Mucosa of stomach (tissue), 1 donor: ENCODE data around the gene RHOJ.
"Not testable (repeated sequence)": the region's sequence is repeated elsewhere in the genome, so short reads cannot be mapped to it uniquely, and the experiment has no call there.

ENCODE experiments used
- H3K27me3 ChIP-seq: one replicate; pipeline ENCODE4 v1.7.0; 2013; ENCODE audit warnings: mild to moderate bottlenecking, low read length; ENCODE audit not compliant: control insufficient read depth, insufficient read depth
- H3K36me3 ChIP-seq: one replicate; pipeline ENCODE4 v1.7.0; 2013; ENCODE audit warnings: low read length; ENCODE audit not compliant: control insufficient read depth, insufficient read depth
- H3K4me1 ChIP-seq: one replicate; pipeline ENCODE4 v1.7.0; 2013; ENCODE audit warnings: mild to moderate bottlenecking, low read length; ENCODE audit not compliant: control insufficient read depth, insufficient read depth
- H3K4me3 ChIP-seq: one replicate; pipeline ENCODE4 v1.7.0; 2013; ENCODE audit warnings: low read length
- H3K9ac ChIP-seq: one replicate; pipeline ENCODE4 v1.7.0; 2013; ENCODE audit warnings: mild to moderate bottlenecking, low read length, moderate library complexity
- H3K9me3 ChIP-seq: one replicate; pipeline ENCODE4 v1.7.0; 2013; ENCODE audit warnings: mild to moderate bottlenecking, low read length, moderate library complexity; ENCODE audit not compliant: control insufficient read depth
- donor health status: Pancreatic carcinoma.

The RHOJ gene

DNA sequence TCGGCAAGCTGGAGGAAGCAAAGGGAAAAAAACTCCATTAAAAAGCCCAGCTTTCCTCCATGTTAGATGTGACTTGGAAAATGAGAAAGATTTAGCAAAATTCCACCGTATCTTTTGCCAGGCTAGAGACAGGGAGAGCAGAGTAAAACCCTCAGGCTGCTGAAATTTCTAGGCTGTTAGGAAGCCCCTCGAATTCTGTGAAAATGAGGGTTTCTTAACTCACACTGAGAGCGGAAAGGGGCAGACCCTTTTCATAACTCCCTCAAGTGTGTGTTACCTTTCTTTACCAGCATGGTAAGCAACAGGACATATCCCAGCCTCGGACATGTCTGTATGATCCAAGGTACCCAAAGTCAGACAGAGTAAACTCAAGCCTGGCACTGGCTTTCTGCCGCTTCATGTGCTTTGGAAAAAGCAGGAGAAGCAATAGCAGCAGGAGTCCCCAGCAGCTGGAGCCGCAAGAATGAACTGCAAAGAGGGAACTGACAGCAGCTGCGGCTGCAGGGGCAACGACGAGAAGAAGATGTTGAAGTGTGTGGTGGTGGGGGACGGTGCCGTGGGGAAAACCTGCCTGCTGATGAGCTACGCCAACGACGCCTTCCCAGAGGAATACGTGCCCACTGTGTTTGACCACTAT lies at the start of gene RHOJ:
Gene RHOJ (plus strand): TSS at position 37 of the 637 bp plus-strand sequence. CDS start 427 bp downstream, at position 464.
- Histone ChIP-seq H3K36me3 (no peaks in the 10 kb centered on the region), H3K4me1 (no peaks in the 10 kb centered on the region), H3K9me3 (no peaks in the 10 kb centered on the region), H3K9ac (peak within 1 kb of the TSS; percentile 64), H3K27me3 (no peaks in the 10 kb centered on the region), H3K4me3 (no peak within 1 kb of the TSS)

- H3K4me3 ChIP-seq: no peak overlapping the region
- H3K9me3 ChIP-seq: no peaks in the 10 kb centered on the region
- H3K27me3 ChIP-seq: no peaks in the 10 kb centered on the region
- no peak overlapping the region for H3K9ac ChIP-seq
- no peaks in the 10 kb centered on the region for H3K4me1 ChIP-seq
- no peaks in the 10 kb centered on the region for H3K36me3 ChIP-seq
Observed at GRCh38 chr14:63155511-63156185, 48.6 kb upstream of the RHOJ start.

- Histone ChIP-seq H3K36me3 (no peaks in the 10 kb centered on the region), H3K9ac (no peak overlapping the region), H3K4me1 (no peaks in the 10 kb centered on the region), H3K9me3 (no peaks in the 10 kb centered on the region), H3K27me3 (no peaks in the 10 kb centered on the region), H3K4me3 (no peak overlapping the region)
Observed at GRCh38 chr14:63157195-63157594, 47.0 kb upstream of the RHOJ start.

DNA sequence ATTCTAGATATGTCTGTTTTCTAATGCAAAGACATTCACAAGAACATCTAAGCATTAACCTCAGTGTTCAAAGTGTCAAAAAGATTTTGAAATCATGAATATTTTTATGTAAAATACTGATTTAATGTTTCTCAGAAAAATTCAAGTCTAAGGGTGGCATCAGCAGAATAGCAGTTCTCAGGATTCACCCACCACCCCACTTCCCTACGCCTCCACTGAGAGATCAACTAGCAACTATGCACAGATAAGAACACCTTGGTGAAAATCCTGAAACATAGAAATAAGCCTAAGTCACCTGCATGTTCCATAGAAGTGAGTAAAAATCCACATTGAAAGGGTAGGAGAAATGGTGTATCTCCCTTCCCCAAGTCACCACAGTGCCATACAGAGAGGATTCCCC lies 40.9 kb upstream of the RHOJ start:
- Histone ChIP-seq H3K9me3 (peaks cover 6% of the 10 kb centered on the region), H3K9ac (no peak overlapping the region), H3K4me1 (no peaks in the 10 kb centered on the region)

DNA sequence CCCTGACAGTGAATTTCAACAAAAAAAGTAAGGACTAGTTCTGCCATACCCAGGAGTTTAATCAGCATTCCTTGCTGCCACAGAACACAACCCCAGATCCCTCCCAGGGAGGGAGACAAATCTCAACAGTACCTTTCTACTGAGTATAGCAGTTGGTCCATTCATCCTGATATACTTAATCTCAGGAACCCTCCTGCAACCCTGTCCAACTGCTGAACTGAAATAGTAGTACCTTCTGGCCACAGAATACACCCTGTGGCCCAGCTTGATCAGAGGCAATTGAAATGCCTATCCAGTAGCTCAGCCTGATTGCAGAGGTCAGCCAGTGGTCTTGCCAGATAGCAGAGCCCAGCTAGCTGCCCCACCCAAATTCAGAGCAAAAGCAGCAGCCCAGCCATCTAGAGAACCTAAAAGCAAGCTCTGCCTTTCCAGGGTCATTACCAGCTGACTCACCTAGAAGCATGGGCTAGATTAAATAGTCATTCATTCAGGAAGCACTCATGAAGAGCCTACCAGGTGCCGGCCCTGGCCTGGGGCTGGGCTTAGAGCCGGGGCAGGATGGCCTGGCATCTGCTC lies 40.0 kb upstream of the RHOJ start:
- H3K4me3 ChIP-seq: no peak overlapping the region
- H3K27me3 ChIP-seq: no peaks in the 10 kb centered on the region
- H3K9ac ChIP-seq: no peak overlapping the region
- no peaks in the 10 kb centered on the region for H3K36me3 ChIP-seq
- H3K4me1 ChIP-seq: no peaks in the 10 kb centered on the region
- H3K9me3 ChIP-seq: peaks cover 6% of the 10 kb centered on the region

More for the DNA sequence above, 40.9 kb upstream of the RHOJ start:
- Histone ChIP-seq H3K27me3 (no peaks in the 10 kb centered on the region), H3K4me3 (no peak overlapping the region), H3K36me3 (no peaks in the 10 kb centered on the region)

- H3K4me1 ChIP-seq, H3K27me3 ChIP-seq, H3K36me3 ChIP-seq, H3K4me3 ChIP-seq, H3K9ac ChIP-seq, H3K9me3 ChIP-seq: not testable (repeated sequence)
Observed at GRCh38 chr14:63165267-63165666, 39.0 kb upstream of the RHOJ start.

- H3K9me3 ChIP-seq: peaks cover 6% of the 10 kb centered on the region
- H3K9ac ChIP-seq: no peak overlapping the region
- H3K4me1 ChIP-seq: no peaks in the 10 kb centered on the region
- H3K27me3 ChIP-seq: no peaks in the 10 kb centered on the region
- no peaks in the 10 kb centered on the region for H3K36me3 ChIP-seq
- H3K4me3 ChIP-seq: no peak overlapping the region
Observed at GRCh38 chr14:63167044-63167443, 37.2 kb upstream of the RHOJ start.

- H3K27me3 ChIP-seq: no peaks in the 10 kb centered on the region
- no peaks in the 10 kb centered on the region for H3K36me3 ChIP-seq
- no peaks in the 10 kb centered on the region for H3K9me3 ChIP-seq
- no peak overlapping the region for H3K9ac ChIP-seq
- no peaks in the 10 kb centered on the region for H3K4me1 ChIP-seq
- no peak overlapping the region for H3K4me3 ChIP-seq
Observed at GRCh38 chr14:63174760-63175191, 29.5 kb upstream of the RHOJ start.

DNA sequence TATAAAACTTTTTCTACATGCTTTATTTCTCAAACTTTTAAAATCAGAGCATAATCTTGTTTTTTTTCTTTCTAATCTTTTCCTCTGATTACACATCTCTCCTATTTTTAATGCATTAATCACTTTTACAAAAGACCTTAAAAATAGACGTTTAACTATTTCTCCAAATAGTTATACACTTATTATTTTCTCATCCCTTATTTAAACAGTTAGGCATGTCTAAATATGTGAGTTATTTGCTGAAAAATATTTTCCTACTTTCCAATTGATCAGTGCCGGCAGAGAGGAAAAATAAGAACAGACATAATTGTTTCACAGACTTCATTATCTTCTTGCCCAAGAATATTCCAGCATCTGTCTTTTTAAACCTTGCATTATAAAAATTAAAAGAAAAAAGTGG lies 28.7 kb upstream of the RHOJ start:
- no peak overlapping the region for H3K9ac ChIP-seq
- no peaks in the 10 kb centered on the region for H3K36me3 ChIP-seq
- H3K27me3 ChIP-seq: no peaks in the 10 kb centered on the region
- no peaks in the 10 kb centered on the region for H3K9me3 ChIP-seq
- H3K4me3 ChIP-seq: no peak overlapping the region
- H3K4me1 ChIP-seq: no peaks in the 10 kb centered on the region

DNA sequence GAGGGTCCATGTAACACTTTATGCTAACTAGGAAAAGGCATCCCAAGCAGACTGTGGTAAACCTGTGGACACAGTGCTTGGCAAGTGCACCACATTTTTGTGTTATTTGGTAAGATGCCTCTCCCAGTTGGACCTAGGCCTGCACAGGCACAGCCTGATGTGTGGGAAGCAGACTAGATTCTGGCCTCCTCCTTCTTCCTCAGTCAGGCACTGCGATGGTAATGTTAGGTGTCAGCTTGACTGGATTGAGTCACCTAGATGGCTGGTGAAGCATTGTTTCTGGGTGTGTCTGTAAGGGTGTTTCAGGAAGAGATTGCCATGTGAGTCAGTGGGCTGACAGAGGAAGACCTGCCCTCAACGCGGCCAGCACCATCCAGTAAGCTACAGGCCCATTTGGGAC lies 25.3 kb upstream of the RHOJ start:
- no peaks in the 10 kb centered on the region for H3K36me3 ChIP-seq
- H3K4me3 ChIP-seq: no peak overlapping the region
- no peaks in the 10 kb centered on the region for H3K4me1 ChIP-seq
- no peak overlapping the region for H3K9ac ChIP-seq
- H3K27me3 ChIP-seq: no peaks in the 10 kb centered on the region
- no peaks in the 10 kb centered on the region for H3K9me3 ChIP-seq

- H3K27me3 ChIP-seq: no peaks in the 10 kb centered on the region
Observed at GRCh38 chr14:63179383-63179782, 24.9 kb upstream of the RHOJ start.

DNA sequence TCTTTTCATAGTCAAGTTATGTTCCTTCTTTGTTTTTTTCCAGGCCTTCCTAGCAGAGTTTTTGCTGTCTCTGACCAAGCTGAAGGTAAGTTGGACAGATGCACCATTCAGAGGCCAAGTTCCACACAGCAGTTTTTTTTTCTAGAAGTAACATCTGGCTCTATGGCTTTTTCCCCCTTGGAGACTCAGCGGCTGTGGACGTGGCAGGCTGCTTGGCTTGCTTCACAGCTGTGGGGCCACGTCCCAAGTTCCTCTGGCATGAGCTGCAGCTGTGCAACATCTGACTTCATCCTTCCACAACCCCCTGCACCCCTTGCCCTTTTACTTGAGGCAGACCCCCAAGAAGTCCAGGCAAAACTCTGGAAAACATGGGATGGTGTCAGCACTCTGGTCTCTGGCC lies 24.2 kb upstream of the RHOJ start:
- Histone ChIP-seq H3K4me1 (no peaks in the 10 kb centered on the region), H3K9ac (no peak overlapping the region), H3K4me3 (no peak overlapping the region), H3K27me3 (no peaks in the 10 kb centered on the region), H3K36me3 (no peaks in the 10 kb centered on the region), H3K9me3 (no peaks in the 10 kb centered on the region)

More at GRCh38 chr14:63179383-63179782, 24.9 kb upstream of the RHOJ start:
- H3K36me3 ChIP-seq: no peaks in the 10 kb centered on the region
- no peaks in the 10 kb centered on the region for H3K4me1 ChIP-seq
- no peaks in the 10 kb centered on the region for H3K9me3 ChIP-seq
- no peak overlapping the region for H3K9ac ChIP-seq
- H3K4me3 ChIP-seq: no peak overlapping the region
